ENCODE measurements around the gene BLTP3B. TPM values are rescaled to one million over a fixed set of nuclear protein-coding genes. Genes with fewer than 3 reads are reported as not detected.
"Not testable (repeated sequence)": the region's sequence is repeated elsewhere in the genome, so short reads cannot be mapped to it uniquely, and the experiment has no call there.

The BLTP3B gene, protein sequence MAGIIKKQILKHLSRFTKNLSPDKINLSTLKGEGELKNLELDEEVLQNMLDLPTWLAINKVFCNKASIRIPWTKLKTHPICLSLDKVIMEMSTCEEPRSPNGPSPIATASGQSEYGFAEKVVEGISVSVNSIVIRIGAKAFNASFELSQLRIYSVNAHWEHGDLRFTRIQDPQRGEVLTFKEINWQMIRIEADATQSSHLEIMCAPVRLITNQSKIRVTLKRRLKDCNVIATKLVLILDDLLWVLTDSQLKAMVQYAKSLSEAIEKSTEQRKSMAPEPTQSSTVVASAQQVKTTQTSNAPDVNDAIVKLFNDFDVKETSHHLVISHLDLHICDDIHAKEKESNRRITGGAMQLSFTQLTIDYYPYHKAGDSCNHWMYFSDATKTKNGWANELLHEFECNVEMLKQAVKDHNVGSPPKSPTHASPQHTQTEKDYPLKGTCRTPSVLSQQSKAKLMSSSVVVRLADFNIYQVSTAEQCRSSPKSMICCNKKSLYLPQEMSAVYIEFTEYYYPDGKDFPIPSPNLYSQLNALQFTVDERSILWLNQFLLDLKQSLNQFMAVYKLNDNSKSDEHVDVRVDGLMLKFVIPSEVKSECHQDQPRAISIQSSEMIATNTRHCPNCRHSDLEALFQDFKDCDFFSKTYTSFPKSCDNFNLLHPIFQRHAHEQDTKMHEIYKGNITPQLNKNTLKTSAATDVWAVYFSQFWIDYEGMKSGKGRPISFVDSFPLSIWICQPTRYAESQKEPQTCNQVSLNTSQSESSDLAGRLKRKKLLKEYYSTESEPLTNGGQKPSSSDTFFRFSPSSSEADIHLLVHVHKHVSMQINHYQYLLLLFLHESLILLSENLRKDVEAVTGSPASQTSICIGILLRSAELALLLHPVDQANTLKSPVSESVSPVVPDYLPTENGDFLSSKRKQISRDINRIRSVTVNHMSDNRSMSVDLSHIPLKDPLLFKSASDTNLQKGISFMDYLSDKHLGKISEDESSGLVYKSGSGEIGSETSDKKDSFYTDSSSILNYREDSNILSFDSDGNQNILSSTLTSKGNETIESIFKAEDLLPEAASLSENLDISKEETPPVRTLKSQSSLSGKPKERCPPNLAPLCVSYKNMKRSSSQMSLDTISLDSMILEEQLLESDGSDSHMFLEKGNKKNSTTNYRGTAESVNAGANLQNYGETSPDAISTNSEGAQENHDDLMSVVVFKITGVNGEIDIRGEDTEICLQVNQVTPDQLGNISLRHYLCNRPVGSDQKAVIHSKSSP (N-terminal part only)
- 10 to 100 TPM; 44.7 to 48.9 TPM for total RNA-seq

DNA sequence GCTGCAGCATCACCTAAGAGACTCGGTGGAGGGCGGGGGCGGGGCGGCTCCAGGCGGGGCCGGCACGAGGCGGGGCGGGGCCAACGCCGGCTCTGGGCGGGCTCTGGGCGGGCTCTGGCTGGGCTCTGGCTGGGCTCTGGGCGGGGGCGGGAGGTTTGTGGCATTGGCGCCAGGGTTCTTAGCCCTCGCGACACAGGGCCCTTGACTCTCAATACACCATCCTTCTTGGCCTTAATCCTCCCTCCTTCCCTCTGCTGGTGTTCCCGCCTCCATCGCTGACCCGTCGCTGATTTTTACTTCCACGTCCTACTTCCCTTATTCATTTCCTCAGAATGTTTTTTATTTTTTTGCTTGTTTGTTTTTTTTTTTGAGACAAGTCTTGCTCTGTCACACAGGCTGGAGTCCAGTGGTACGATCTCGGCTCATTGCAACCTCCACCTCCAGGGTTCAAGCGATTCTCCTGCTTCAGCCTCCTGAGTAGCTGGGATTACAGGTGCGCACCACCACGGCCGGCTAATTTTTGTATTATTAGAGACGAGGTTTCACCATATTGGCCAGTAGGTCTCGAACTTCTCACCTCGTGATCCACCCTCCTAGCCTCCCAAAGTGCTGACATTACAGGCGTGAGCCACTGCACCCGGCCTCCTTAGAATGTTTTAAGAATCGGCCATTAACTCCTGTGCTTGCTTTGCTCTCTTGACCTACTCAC lies at the start of gene BLTP3B:
Gene BLTP3B, minus strand, starts transcription at position 24 of the 709 bp plus-strand sequence. CDS start 239 bp downstream, outside the sequence.
- H3K27ac Mint-ChIP-seq, result peak within 1 kb of the TSS; percentile 100

DNA sequence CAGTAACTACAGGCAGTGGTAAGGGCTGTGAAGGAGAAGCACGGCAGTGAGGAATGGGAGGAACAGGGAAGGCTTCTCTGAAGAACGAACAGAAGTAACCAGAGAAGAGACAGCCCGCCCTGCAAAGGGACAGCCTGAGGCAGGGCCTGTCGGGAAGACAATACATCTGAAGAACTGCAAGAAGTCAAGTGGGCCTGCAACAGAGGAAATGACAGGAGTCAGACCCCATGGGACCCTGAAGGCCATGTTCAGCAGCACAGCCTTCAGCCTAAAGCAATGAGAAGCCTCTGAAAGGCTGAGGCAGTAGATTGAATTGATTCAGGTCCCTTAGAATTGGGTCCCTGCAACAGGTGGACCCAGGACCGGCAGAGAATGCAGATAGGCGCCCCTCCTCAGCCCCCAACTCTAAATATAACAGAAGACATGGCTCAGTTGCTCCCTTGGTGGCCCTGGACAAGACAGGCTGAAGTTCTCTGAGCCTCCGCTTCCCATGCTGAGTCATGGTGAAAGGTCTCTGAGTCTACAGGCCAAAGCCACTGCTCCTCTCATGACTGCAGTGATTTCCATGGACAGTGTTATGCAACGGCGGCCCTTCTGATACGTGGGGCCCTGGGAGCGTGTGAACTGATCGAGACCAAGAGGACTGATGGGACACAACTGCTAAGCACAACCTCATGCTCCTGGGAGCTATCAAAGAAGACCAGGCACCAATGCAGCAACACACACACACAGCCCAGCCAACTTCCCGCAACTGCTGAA lies 47.1 kb upstream of the BLTP3B start:
- ATAC-seq (replicated peaks in 1 of 2), result no peak
- Mint-ChIP-seq H3K27ac (no peak overlapping the region), H3K4me1 (ENCODE audit: low read depth) (peaks cover under 1% of the 10 kb centered on the region), H3K27me3 (ENCODE audit: low read depth) (no peaks in the 10 kb centered on the region), H3K36me3 (ENCODE audit: insufficient read depth in 2 of 2) (peaks cover 6 to 17% of the 10 kb centered on the region in 2 donors), H3K4me3 (no peak overlapping the region), H3K9me3 (no peaks in the 10 kb centered on the region)
- DNase-seq, result no peak

More for the DNA sequence above, at the start of gene BLTP3B:
- Mint-ChIP-seq H3K36me3 (ENCODE audit: insufficient read depth in 2 of 2) (peaks cover 4 to 11% of the 10 kb centered on the region in 2 donors), H3K4me3 (peak within 1 kb of the TSS; percentile 97), H3K27me3 (ENCODE audit: low read depth) (no peaks in the 10 kb centered on the region), H3K4me1 (ENCODE audit: low read depth) (peaks cover 55% of the 10 kb centered on the region), H3K9me3 (no peaks in the 10 kb centered on the region)
- DNase-seq (peak; percentile 89 to 92), ATAC-seq (replicated peaks in 1 of 2) (peak; percentile 83 to 84)

GRCh38 chr12:100188888-100189635 lies 46.4 kb upstream of the BLTP3B start:
- H3K36me3 Mint-ChIP-seq (ENCODE audit: insufficient read depth in 2 of 2), result peaks cover 4 to 17% of the 10 kb centered on the region in 2 donors

GRCh38 chr12:100187857-100188519 lies 45.3 kb upstream of the BLTP3B start:
- no peaks in the 10 kb centered on the region for H3K4me1 Mint-ChIP-seq (ENCODE audit: low read depth)
- H3K4me3 Mint-ChIP-seq, result no peak overlapping the region
- no peaks in the 10 kb centered on the region for H3K27me3 Mint-ChIP-seq (ENCODE audit: low read depth)
- no peak overlapping the region for H3K27ac Mint-ChIP-seq
- H3K9me3 Mint-ChIP-seq, result no peaks in the 10 kb centered on the region
- ATAC-seq (replicated peaks in 1 of 2) (no peak), DNase-seq (no peak)
- H3K36me3 Mint-ChIP-seq (ENCODE audit: insufficient read depth in 2 of 2), result peaks cover 4 to 17% of the 10 kb centered on the region in 2 donors

More at GRCh38 chr12:100188888-100189635, 46.4 kb upstream of the BLTP3B start:
- ATAC-seq (replicated peaks in 1 of 2); DNase-seq; H3K4me3 Mint-ChIP-seq; H3K4me1 Mint-ChIP-seq (ENCODE audit: low read depth); H3K27me3 Mint-ChIP-seq (ENCODE audit: low read depth); H3K27ac Mint-ChIP-seq; H3K9me3 Mint-ChIP-seq: not testable (repeated sequence)

DNA sequence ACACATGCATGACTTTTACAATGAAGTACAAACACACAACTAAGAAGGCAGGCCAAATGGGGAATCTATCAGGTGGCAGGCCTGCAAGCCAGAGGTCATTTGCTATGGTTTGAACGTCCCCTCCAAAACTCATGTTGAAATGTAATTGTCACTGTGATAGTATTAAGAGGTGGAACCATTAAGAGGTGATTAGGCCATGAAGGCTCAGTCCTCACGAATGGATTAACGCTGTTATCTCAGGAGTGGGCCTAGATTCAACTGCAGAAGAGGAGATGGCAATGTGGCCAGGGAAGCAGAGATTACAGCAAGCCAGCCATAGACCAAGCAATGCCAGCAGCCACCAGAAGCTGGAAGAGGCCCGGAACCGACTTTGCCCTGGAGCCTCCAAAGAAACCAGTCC lies 44.4 kb upstream of the BLTP3B start:
- ATAC-seq (replicated peaks in 1 of 2), result no peak
- H3K36me3 Mint-ChIP-seq (ENCODE audit: insufficient read depth in 2 of 2), result peaks cover 4 to 13% of the 10 kb centered on the region in 2 donors
- no peak overlapping the region for H3K4me3 Mint-ChIP-seq
- H3K9me3 Mint-ChIP-seq, result no peaks in the 10 kb centered on the region
- no peak overlapping the region for H3K27ac Mint-ChIP-seq
- H3K4me1 Mint-ChIP-seq (ENCODE audit: low read depth), result peaks cover 3% of the 10 kb centered on the region
- no peaks in the 10 kb centered on the region for H3K27me3 Mint-ChIP-seq (ENCODE audit: low read depth)
- no peak for DNase-seq

- DNase-seq (no peak), ATAC-seq (replicated peaks in 1 of 2) (no peak)
- Mint-ChIP-seq H3K4me3 (no peak overlapping the region), H3K4me1 (ENCODE audit: low read depth) (peaks cover 13% of the 10 kb centered on the region), H3K27me3 (ENCODE audit: low read depth) (no peaks in the 10 kb centered on the region), H3K36me3 (ENCODE audit: insufficient read depth in 2 of 2) (peaks cover 4 to 15% of the 10 kb centered on the region in 2 donors), H3K9me3 (no peaks in the 10 kb centered on the region), H3K27ac (no peak overlapping the region)
Observed at GRCh38 chr12:100186071-100186470, 43.4 kb upstream of the BLTP3B start.

DNA sequence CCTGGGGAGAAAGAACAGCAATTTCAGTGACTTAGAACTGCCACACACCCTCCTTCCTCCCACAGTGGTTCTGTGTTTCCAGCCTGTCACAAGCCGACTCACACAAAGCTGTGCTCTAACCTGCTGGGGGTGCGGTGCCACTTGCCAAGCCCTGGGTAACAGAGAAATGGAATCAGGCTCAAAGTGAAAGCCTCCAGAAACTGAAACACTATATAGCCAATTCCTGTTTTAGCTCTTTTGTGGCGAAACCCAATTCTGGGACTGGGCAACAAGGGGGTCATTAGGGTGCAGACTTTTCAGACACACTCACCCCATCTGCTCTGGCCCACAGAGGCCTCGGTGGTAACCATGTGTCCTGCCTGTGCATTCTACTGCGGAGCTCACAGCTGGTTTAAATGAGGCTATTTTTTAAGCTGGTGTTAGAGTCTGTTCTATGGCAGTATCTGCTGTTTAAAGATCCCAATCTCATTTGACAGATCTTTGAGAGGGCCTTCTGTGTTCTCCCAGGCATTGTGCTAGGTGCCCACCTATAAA lies 42.8 kb upstream of the BLTP3B start:
- ATAC-seq (replicated peaks in 1 of 2) (peak; percentile 46 to 69), DNase-seq (no peak)
- no peaks in the 10 kb centered on the region for H3K27me3 Mint-ChIP-seq (ENCODE audit: low read depth)
- no peak overlapping the region for H3K4me3 Mint-ChIP-seq
- peaks cover 14% of the 10 kb centered on the region for H3K4me1 Mint-ChIP-seq (ENCODE audit: low read depth)
- no peak overlapping the region for H3K27ac Mint-ChIP-seq
- H3K9me3 Mint-ChIP-seq, result no peaks in the 10 kb centered on the region
- peaks cover 4 to 18% of the 10 kb centered on the region in 2 donors for H3K36me3 Mint-ChIP-seq (ENCODE audit: insufficient read depth in 2 of 2)

DNA sequence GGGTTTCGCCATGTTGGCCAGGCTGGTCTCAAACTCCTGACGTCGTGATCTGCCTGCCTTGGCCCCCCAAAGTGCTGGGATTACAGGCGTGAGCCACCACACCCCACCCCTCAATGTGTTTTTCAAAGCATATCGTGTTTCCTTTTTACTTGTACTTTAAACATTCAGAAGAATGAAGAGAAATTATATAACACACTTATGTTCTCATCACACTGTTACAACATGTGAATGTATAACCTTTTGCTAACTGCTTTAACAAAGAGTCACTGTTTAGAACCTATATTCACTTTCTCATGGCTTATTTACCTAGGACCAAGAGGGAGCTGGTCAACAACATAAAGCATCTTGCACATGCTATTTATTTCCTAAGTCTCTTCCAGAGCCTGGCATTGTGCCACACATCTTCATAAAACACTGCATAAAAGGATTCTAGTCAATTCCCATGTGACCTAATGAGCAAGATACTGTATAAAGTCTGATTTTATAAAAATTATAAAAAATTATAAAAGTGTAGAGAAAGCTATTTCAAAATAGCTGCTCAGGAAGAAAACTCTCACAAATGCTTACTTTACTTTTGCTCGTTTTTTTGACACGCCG lies 42.0 kb upstream of the BLTP3B start:
- no peak for ATAC-seq (replicated peaks in 1 of 2)
- H3K27ac Mint-ChIP-seq, result no peak overlapping the region
- H3K36me3 Mint-ChIP-seq (ENCODE audit: insufficient read depth in 2 of 2), result peaks cover 4 to 17% of the 10 kb centered on the region in 2 donors
- no peak overlapping the region for H3K4me3 Mint-ChIP-seq
- no peaks in the 10 kb centered on the region for H3K27me3 Mint-ChIP-seq (ENCODE audit: low read depth)
- no peaks in the 10 kb centered on the region for H3K9me3 Mint-ChIP-seq
- peaks cover 14% of the 10 kb centered on the region for H3K4me1 Mint-ChIP-seq (ENCODE audit: low read depth)
- no peak for DNase-seq

DNA sequence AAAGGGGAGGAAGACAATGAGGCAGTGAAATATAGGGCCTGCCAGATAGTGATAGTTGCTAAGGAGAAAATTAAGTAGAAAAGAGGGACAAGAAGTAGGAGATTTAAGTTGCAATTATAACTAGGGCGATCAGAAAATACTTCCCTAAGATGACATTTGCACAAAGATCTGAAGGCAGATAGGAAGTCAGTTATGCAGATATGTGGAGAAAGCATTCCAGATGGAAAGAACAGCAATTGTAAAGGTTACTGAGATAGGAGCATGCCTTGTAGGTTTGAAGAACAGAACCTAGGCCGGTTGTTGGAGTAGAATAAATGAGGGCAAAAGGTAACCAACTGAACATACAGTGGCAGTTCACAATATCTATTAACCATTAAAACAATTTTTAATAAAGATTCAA lies 36.6 kb upstream of the BLTP3B start:
- ATAC-seq (replicated peaks in 1 of 2), result no peak
- H3K4me3 Mint-ChIP-seq, result no peak overlapping the region
- H3K4me1 Mint-ChIP-seq (ENCODE audit: low read depth), result peaks cover 14% of the 10 kb centered on the region
- H3K27ac Mint-ChIP-seq, result no peak overlapping the region
- no peaks in the 10 kb centered on the region for H3K9me3 Mint-ChIP-seq
- DNase-seq, result no peak
- H3K36me3 Mint-ChIP-seq (ENCODE audit: insufficient read depth in 2 of 2), result peaks cover 0 to 6% of the 10 kb centered on the region in 2 donors
- no peaks in the 10 kb centered on the region for H3K27me3 Mint-ChIP-seq (ENCODE audit: low read depth)

GRCh38 chr12:100176493-100176892 lies 33.8 kb upstream of the BLTP3B start:
- H3K9me3 Mint-ChIP-seq; DNase-seq; H3K36me3 Mint-ChIP-seq (ENCODE audit: insufficient read depth in 2 of 2); ATAC-seq (replicated peaks in 1 of 2); H3K4me3 Mint-ChIP-seq; H3K27ac Mint-ChIP-seq; H3K4me1 Mint-ChIP-seq (ENCODE audit: low read depth); H3K27me3 Mint-ChIP-seq (ENCODE audit: low read depth): not testable (repeated sequence)

All from activated T-cell treated with anti-CD3 and anti-CD28 coated beads, Interleukin-2, amount 50 U/mL, for 72 hours (primary cell).